ENCODE data around the gene C1QA. TPM values are rescaled to one million over a fixed set of nuclear protein-coding genes. Genes with fewer than 3 reads are reported as not detected.

The C1QA gene
- total RNA-seq, 1 experiment from 2014 or later: not detected

DNA sequence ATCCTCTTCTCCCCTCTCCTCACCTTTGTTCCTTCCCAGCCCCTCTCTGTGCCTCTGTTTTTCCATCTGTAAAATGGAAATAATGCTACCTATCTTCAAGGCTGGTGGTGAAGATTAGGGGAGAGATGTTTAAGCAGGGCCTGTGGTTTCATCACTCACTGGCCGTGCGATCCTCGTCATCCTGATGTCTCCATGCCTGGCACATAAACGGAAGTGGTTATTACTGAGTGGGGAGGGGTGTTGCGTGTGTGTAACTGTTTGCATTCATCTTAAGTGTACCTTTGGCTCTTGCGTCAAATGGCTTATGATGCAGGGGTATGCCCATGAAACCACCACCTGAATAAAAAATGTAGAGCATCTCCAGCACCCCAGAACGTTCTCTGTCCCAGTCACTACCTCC is 17.2 kb upstream of the C1QA start:
- no peaks in the 10 kb centered on the region for H3F3A ChIP-seq (ENCODE audit: low read length, unreplicated experiment)
- no peaks in the 10 kb centered on the region for H3K9me3 ChIP-seq (ENCODE audit: low read length)
- no peak overlapping the region for H2AFZ ChIP-seq (ENCODE audit: low read length)
- ChIA-PET POLR2A (ENCODE audit: unreplicated experiment) (no interaction called here), CTCF (no interaction called here)
- no peak overlapping the region for H3K4me2 ChIP-seq (ENCODE audit: low read length)
- peaks cover 55% of the 10 kb centered on the region for H3K27me3 ChIP-seq (ENCODE audit: low read length)
- no peaks in the 10 kb centered on the region for H3K4me1 ChIP-seq (ENCODE audit: insufficient read depth, low read length)
- BruUV-seq (replicated peaks): no TSS peak
- DNase-seq: no peak
- H3K27ac ChIP-seq (ENCODE audit: low read length): no peak overlapping the region
- TF ChIP-seq EZH2phosphoT487 (IDR thresholded peaks at IDR 0.05; ENCODE audit: borderline replicate concordance, low read length) (no peak), EZH2 (IDR thresholded peaks at IDR 0.05; ENCODE audit: low read length, unreplicated experiment) (no peak)
- TF ChIP-seq, protein P1, sequence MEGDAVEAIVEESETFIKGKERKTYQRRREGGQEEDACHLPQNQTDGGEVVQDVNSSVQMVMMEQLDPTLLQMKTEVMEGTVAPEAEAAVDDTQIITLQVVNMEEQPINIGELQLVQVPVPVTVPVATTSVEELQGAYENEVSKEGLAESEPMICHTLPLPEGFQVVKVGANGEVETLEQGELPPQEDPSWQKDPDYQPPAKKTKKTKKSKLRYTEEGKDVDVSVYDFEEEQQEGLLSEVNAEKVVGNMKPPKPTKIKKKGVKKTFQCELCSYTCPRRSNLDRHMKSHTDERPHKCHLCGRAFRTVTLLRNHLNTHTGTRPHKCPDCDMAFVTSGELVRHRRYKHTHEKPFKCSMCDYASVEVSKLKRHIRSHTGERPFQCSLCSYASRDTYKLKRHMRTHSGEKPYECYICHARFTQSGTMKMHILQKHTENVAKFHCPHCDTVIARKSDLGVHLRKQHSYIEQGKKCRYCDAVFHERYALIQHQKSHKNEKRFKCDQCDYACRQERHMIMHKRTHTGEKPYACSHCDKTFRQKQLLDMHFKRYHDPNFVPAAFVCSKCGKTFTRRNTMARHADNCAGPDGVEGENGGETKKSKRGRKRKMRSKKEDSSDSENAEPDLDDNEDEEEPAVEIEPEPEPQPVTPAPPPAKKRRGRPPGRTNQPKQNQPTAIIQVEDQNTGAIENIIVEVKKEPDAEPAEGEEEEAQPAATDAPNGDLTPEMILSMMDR (conservative IDR thresholded peaks at IDR 0.05; ENCODE audit: low read depth, low read length): no peak
- H4K20me1 ChIP-seq (ENCODE audit: low read length): no peaks in the 10 kb centered on the region
- intact Hi-C loops (cut with micrococcal nuclease): no loop called here
- no peaks in the 10 kb centered on the region for H3K9me2 ChIP-seq (replicated peaks; ENCODE audit: low read length)
- H3K9ac ChIP-seq (ENCODE audit: low read length): no peak overlapping the region
- H3K36me3 ChIP-seq (ENCODE audit: low read depth, low read length): no peaks in the 10 kb centered on the region
- H3K4me3 ChIP-seq (ENCODE audit: low read length): no peak overlapping the region
- no peak for ATAC-seq
- H3K79me2 ChIP-seq (ENCODE audit: low read length): no peaks in the 10 kb centered on the region

DNA sequence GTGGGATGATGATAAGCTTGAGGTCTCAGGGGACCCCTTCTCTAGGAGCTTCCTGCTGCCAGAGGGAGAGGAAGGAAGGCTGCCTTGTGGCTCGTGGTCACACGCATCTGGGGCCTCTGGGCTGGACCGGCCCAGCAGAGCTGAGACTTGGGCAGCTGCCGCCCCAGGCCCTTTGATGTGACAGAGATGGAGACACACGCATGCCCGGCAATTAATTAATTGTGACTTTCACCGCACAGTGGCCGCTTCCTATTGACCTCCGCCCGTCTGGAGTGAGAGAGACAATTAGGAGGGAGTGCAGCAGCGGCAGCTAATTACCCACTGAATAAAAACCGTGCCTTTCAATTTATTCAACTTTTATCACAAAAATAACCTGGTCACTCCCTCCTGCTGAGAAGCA is 16.6 kb upstream of the C1QA start:
- Histone ChIP-seq H2AFZ (ENCODE audit: low read length) (no peak overlapping the region), H3K36me3 (ENCODE audit: low read depth, low read length) (no peaks in the 10 kb centered on the region), H4K20me1 (ENCODE audit: low read length) (no peaks in the 10 kb centered on the region), H3F3A (ENCODE audit: low read length, unreplicated experiment) (no peaks in the 10 kb centered on the region), H3K9me2 (replicated peaks; ENCODE audit: low read length) (no peaks in the 10 kb centered on the region), H3K9me3 (ENCODE audit: low read length) (no peaks in the 10 kb centered on the region), H3K9ac (ENCODE audit: low read length) (no peak overlapping the region), H3K27me3 (ENCODE audit: low read length) (peaks cover 50% of the 10 kb centered on the region), H3K27ac (ENCODE audit: low read length) (no peak overlapping the region), H3K79me2 (ENCODE audit: low read length) (no peaks in the 10 kb centered on the region), H3K4me1 (ENCODE audit: insufficient read depth, low read length) (no peaks in the 10 kb centered on the region), H3K4me2 (ENCODE audit: low read length) (no peak overlapping the region), H3K4me3 (ENCODE audit: low read length) (no peak overlapping the region)
- intact Hi-C loops (cut with micrococcal nuclease): no loop called here
- CTCF ChIA-PET: no interaction called here
- BruUV-seq (replicated peaks): no TSS peak
- TF ChIP-seq EZH2phosphoT487 (IDR thresholded peaks at IDR 0.05; ENCODE audit: borderline replicate concordance, low read length) (no peak), EZH2 (IDR thresholded peaks at IDR 0.05; ENCODE audit: low read length, unreplicated experiment) (no peak)
- TF ChIP-seq, protein P1 (conservative IDR thresholded peaks at IDR 0.05; ENCODE audit: low read depth, low read length): no peak
- ATAC-seq (no peak), DNase-seq (no peak)
- POLR2A ChIA-PET (ENCODE audit: unreplicated experiment): no interaction called here

DNA sequence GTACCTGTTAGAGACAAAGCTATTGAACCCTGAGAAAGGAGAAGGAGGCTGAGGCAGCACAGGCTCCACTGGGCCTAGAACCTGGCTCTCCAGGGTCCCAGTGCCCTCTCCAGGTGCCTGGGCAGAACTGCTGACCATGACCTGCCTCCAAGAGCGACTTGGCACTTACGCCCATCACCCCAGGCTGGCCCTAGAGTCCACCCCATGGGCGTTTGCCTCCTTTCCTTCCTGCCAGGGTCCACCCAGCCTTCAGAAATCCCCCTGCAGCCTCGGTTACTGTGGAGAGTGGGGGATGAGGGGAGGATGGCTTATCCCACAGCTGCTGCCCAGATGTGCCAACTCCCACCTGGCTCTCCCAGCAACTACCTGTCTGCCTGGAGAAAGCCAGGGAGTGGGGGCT is 14.7 kb upstream of the C1QA start:
- Histone ChIP-seq H3K4me3 (ENCODE audit: low read length) (no peak overlapping the region), H3F3A (ENCODE audit: low read length, unreplicated experiment) (no peaks in the 10 kb centered on the region), H3K36me3 (ENCODE audit: low read depth, low read length) (no peaks in the 10 kb centered on the region), H4K20me1 (ENCODE audit: low read length) (no peaks in the 10 kb centered on the region), H3K9ac (ENCODE audit: low read length) (no peak overlapping the region), H3K4me1 (ENCODE audit: insufficient read depth, low read length) (no peaks in the 10 kb centered on the region), H3K79me2 (ENCODE audit: low read length) (no peaks in the 10 kb centered on the region), H3K27ac (ENCODE audit: low read length) (no peak overlapping the region), H3K9me3 (ENCODE audit: low read length) (no peaks in the 10 kb centered on the region), H3K9me2 (replicated peaks; ENCODE audit: low read length) (no peaks in the 10 kb centered on the region), H3K27me3 (ENCODE audit: low read length) (peaks cover 35% of the 10 kb centered on the region), H2AFZ (ENCODE audit: low read length) (no peak overlapping the region), H3K4me2 (ENCODE audit: low read length) (no peak overlapping the region)
- no peak for ATAC-seq
- ChIA-PET POLR2A (ENCODE audit: unreplicated experiment) (no interaction called here), CTCF (no interaction called here)
- no TSS peak for BruUV-seq (replicated peaks)
- intact Hi-C loops (cut with micrococcal nuclease): no loop called here
- no peak for TF ChIP-seq EZH2phosphoT487 (IDR thresholded peaks at IDR 0.05; ENCODE audit: borderline replicate concordance, low read length)
- TF ChIP-seq, protein P1 (conservative IDR thresholded peaks at IDR 0.05; ENCODE audit: low read depth, low read length): no peak
- no peak for TF ChIP-seq EZH2 (IDR thresholded peaks at IDR 0.05; ENCODE audit: low read length, unreplicated experiment)
- no peak for DNase-seq

Measured in PC-3 (cell line).